HG03439 (cell line): ENCODE measurements around the gene GNAS.

Experiments used
- ATAC-seq: cut with Tn5 transposase; IDR thresholded peaks from one replicate; pipeline ENCODE4 v1.9.1; 2021; ENCODE audit warnings: mild to moderate bottlenecking, moderate library complexity; ENCODE audit not compliant: unreplicated experiment

GNAS gene

GRCh38 chr20:58877976-58878360, 25.5 kb downstream of the GNAS start:
- no peak for ATAC-seq

GRCh38 chr20:58878399-58878798, 25.9 kb downstream of the GNAS start:
- ATAC-seq: no peak

GRCh38 chr20:58880441-58880840, 27.9 kb downstream of the GNAS start:
- ATAC-seq: no peak

- no peak for ATAC-seq
These were observed 28.7 kb downstream of the GNAS start for GRCh38 chr20:58880994-58881752.

GRCh38 chr20:58882704-58883089, 30.2 kb downstream of the GNAS start:
- no peak for ATAC-seq

GRCh38 chr20:58883241-58883691, 30.8 kb downstream of the GNAS start:
- no peak for ATAC-seq

GRCh38 chr20:58884966-58885365, 32.5 kb downstream of the GNAS start:
- ATAC-seq: no peak

- no peak for ATAC-seq
These were observed 34.0 kb downstream of the GNAS start for GRCh38 chr20:58886546-58886945.

GRCh38 chr20:58888103-58888502, 35.6 kb downstream of the GNAS start:
- ATAC-seq: no peak

GRCh38 chr20:58888521-58889333, 36.2 kb downstream of the GNAS start:
- peak; percentile 43 for ATAC-seq

GRCh38 chr20:58889334-58889760, 36.8 kb downstream of the GNAS start:
- ATAC-seq: no peak

GRCh38 chr20:58889798-58890517, 37.4 kb downstream of the GNAS start:
- ATAC-seq: no peak

- ATAC-seq: no peak
These were observed 38.1 kb downstream of the GNAS start for GRCh38 chr20:58890518-58891085.

- ATAC-seq: no peak
These were observed 38.7 kb downstream of the GNAS start for GRCh38 chr20:58891086-58891717.

- ATAC-seq: no peak
These were observed 39.2 kb downstream of the GNAS start for GRCh38 chr20:58891718-58892140.

- ATAC-seq: no peak
These were observed 39.8 kb downstream of the GNAS start for GRCh38 chr20:58892141-58892931.

- no peak for ATAC-seq
These were observed 40.4 kb downstream of the GNAS start for GRCh38 chr20:58892932-58893224.

- ATAC-seq: no peak
These were observed 41.0 kb downstream of the GNAS start for GRCh38 chr20:58893355-58894120.
